Measurements from ENCODE around the gene RABGEF1.
"Not testable (repeated sequence)": the region's sequence is repeated elsewhere in the genome, so short reads cannot be mapped to it uniquely, and the experiment has no call there.

RABGEF1 gene

DNA sequence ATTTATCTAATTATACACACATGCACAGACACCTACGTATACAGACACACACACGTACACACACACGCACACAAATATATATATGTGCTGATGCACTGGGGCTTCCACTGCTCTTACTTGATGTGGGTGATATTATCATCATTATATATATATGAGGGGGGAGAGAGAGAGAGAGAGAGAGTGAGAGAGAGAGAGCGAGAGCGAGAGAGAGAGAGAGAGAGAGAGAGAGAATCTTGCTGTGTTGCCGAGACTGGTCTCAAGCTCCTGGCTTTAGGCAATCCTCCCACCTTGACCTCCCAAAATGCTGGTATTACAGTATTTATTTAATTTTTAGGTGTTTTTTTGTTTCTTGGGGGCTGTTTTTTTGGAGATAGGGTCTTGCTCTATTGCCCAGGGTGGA lies 3.6 kb upstream of the RABGEF1 start:
- DNase-seq: no peak

DNA sequence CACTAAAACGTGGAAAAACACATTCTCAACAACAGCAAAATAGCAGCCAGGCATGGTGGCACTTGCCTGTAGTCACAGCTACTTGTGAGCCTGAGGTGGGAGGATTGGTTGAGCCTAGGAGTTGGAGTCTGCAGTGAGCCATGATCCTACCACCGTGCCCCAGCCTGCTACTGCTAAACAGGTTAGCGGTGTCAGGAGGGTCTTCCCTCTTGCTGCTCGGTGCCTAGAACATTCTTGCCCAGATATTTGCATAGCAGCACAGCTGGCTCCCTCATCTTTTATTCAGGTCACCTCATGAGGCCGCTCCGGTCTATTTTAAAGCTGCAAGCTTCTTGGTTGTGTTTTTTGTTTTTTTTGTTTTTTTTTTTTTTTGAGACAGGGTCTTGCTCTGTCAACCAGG lies 2.9 kb upstream of the RABGEF1 start:
- no peak for DNase-seq

DNA sequence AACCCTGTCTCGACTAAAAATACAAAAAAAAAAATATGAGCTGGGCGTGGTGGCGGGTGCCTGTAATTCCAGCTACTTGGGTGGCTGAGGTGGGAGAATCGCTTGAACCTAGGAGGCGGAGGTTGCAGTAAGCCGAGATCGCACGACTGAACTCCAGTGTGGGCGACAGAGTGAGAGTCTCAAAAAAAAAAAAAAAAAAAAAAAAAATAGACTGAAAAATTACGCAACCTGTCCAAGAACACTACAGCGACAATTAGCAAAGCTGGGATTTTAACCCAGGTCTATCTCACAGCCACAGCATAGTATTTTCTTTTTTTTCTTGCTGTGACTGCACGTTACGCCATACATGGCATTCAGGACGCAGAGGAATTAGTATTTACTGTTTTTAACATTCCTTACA lies 1.1 kb upstream of the RABGEF1 start:
- no peak for DNase-seq

DNA sequence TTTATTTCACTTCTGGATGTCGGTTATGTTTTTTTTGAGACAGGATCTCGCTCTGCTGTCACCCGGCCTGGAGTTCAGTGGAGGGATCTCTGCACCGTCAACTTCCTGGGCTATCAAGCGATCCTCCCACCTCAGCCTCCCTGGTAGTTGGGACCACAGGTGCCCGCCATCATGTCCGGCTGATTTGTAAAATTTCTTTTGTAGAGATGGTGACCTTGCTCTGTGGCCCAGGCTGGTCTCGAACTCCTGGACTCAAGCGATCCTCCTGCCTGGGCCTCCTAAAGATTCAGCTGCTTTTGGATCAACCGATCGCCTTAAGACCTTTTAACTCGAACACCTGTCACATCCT lies 606 bp upstream of the RABGEF1 start:
- DNase-seq: no peak

DNA sequence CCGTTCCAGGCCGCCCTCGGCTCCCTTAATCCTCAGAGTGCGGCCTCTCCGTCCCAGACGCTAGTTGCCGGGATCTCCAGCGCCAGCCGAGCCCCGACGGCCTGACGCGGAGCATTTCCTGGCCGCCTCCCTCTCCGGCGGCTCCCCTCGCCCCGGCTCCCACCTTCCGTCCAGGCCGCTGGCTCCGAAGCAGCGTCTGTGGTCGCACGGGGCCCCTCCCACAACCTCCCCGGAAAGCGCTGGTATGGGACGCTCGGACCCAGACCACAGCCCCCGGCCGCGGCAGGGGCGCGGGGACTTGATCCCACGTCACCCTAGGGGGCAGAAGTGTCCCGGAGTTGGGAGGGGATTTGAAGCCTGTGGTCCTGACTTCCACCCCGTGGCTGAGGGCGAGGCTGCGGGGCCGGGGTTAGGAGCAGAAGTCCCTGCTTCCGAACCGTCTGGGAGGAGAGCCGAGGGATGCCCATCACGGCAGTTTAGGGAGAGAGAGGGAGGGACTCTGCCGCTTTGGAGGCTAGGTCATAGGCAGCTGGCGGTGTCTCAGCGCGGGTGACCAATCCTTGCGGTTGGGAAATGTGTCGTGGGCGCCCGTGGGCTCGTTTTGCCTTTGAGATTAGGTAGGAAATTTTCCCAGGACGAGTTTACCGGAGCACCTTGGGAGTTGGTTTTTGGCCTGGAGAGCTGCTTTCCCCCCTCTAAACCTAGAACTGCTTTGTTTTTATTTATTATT lies 612 bp downstream of the RABGEF1 start:
- not testable (repeated sequence) for DNase-seq

DNA sequence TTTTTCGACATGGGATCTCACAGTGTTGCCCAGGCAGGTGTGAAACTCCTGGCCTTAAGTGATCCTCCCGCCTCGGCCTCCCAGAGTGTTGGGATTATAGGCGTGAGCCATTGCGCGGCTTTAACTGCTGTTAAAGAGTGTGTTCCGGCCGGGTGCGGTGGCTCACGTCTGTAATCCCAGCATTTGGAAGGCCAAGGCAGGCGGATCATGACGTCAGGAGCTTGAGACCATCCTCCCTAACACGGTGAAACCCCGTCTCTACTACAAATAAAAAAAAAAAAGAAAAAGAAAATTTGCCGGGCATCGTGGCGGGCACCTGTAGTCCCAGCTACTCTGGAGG lies 1.1 kb downstream of the RABGEF1 start:
- DNase-seq: no peak

DNA sequence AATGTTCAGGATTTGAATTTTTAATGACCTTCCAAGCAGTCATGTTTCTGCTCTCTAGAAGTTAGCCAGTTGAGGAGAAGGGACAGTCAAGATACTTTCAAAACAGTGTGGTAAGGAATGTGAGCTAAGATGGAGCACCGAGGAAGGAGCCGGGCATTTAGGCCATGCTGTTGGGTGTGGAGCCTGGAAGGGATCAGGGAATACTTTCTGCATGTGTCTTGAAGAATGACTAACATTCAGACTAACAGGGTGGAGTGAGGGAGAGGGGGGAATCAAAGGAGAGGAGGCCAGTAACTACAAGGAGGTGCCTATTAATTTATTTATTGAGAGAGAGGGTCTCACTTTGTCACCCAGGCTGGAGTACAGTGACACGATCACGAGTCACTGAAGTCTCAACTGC lies 1.8 kb downstream of the RABGEF1 start:
- not testable (repeated sequence) for DNase-seq

DNA sequence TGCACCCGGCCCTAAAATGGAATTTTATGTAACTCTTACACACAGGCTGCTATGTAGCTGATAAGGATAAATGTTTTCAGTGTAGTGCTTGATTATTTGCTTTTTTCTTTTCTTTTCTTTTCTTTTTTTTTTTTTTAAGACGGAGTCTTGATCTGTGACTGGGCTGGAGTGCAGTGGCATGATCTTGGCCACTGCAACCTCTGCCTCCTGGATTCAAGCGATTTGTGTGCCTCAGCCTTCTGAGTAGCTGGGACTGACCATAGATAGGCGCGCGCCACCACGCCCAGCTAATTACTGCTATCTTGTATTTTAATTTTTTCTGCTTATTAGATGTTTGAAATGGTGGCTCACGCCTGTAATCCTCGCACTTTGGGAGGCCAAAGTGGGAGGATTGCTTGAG lies 3.4 kb downstream of the RABGEF1 start:
- DNase-seq: no peak

DNA sequence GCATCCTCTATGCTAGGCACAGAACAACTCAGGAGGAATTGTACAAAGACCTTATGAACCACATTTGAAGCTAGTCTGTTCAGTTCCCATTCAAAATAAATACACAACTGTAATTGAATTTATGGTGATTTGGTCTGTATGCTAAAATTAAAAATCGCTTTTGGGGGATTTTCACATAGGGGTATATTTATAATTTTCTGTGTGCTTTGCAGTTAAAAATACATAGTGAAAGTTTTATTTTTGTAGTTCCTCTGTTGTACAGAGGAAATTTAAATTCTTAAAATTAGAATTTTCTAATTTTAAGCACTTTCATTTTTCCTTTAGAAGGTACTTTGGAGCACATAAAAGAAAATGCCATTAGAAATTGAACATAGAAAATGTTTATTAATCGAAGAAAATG lies 6.9 kb downstream of the RABGEF1 start:
- no peak for DNase-seq

DNA sequence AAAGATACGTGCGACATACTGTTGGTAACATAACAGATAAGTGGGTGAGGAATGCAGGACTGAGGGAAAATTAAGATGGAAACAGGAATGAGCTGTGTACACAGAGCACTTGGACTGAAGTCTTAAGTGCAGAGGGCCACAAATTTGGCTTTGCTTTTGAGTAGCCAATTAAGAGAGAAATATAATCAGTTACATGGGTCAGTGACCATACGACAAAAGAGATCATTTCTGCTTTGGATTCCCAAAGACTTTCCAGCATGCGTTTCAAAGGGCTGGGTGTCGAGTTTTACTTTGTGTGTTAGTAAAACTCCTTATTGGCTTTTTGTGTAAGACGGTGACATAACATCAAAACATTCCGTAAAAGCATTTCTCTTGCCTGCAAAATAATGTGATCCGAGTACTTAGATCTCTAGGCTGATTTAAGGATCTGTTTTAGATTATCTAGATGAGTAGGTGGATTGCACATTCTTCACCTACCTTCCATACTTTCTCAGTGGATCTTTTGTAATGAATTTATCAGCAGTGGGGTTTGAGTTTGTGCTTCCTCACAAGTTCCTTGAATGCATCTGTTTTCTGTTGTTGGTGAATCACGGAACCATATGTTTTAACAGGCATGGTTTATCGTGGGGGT lies 7.5 kb downstream of the RABGEF1 start:
- DNase-seq: peak; percentile 42

DNA sequence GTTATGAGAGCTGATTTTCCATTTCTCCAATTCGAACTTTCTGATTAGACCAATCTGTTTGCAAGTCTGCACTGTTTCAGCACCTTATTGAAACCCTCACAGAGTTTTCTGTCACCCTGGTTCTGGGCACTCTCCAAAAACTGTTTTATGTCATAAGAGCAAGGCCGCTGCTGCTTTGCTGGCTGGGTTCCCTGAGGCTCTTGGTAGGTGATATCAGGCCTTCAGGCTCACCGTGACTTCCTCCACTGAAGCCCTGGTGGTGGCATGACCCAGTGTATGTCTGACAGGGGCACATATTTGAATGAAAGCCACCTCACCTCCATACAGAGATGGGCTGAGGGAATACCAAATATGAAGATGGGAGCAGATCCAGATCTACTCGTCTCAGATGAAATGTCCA lies 8.3 kb downstream of the RABGEF1 start:
- DNase-seq: no peak

DNA sequence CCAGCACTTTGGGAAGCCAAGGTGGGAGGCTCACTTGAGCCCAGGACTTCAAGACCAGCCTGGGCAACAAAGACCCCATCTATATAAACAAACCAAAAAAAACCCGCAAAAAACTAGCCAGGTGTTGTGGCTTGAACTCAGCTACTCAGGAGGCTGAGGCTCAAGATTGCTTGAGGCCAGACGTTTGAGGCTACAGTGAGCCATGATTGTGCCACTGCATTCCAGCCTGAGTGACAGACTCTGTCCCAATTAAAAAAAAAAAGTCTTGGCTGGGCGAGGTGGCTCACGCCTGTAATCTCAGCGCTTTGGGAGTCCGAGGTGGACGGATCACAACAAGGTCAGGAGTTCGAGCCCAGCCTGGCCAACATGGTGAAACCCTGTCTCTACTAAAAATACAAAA lies 11.4 kb downstream of the RABGEF1 start:
- no peak for DNase-seq

DNA sequence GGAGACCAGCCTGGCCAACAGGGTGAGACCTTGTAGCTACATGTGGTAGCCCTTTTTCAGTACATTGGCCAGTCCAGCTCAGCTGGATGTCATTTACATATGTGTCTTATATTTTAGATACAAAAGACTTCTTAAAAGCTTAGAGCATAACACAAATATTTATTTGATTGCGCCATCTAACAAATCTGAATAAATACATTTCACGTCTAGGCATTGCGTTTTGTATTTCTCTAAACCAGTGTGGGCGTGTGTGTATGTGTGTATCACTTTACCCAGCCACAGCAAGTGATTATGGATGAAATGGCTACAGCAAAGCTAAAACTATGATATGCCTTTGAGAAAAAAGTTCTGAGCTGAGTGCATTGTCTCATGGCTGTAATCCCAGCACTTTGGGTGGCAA lies 14.0 kb downstream of the RABGEF1 start:
- no peak for DNase-seq

DNA sequence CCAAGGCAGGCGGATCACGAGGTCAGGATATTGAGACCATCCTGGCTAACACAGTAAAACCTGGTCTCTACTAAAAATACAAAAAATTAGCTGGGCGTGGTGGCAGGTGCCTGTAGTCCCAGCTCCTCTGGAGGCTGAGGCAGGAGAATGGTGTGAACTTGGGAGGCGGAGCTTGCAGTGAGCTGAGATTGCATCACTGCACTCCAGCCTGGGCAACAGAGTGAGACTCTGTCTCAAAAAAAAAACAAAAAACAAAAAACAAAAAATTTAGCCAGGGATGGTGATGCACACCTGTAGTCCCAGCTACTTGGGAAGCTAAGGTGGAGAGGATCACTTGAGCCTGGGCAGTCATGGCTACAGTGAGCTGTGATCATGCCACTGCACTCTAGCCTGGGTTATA lies 14.5 kb downstream of the RABGEF1 start:
- not testable (repeated sequence) for DNase-seq

DNA sequence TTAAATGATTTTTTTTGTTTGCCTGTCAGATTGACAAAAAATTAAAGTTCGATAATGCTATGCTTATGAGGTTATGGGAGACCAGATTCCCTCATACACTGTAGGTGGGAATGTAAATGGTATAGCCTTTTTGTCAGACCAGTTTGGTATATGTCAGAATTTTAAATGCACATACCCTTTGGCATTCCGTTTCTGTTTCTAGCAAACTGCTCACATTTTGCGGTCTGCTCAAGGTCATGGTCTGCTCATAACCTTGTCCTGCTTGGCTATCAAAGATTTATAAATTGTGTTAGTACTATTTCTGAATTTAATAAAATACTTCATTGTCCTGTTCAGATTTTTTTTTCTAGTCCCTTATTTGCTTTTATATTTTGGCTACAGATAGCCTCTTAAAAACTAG lies 15.7 kb downstream of the RABGEF1 start:
- DNase-seq: not testable (repeated sequence)

DNA sequence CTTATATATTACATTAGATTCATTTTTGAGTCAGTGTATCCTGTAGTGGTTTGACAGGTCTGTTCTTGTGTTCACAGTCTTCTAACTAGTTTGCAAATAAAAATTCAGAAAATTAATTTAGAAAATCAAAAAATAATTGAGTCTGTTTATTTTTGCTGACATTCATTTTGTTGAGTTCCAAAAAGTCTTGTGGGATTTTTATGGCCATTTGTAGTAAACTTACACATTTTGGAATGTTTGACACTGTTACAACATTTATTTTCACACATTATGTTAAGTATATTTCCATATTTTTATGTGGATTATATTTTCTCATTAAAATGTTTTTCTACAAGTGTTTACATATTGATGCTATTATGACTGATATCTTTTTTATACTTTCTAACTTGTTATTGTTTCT lies 16.4 kb downstream of the RABGEF1 start:
- DNase-seq: no peak

DNA sequence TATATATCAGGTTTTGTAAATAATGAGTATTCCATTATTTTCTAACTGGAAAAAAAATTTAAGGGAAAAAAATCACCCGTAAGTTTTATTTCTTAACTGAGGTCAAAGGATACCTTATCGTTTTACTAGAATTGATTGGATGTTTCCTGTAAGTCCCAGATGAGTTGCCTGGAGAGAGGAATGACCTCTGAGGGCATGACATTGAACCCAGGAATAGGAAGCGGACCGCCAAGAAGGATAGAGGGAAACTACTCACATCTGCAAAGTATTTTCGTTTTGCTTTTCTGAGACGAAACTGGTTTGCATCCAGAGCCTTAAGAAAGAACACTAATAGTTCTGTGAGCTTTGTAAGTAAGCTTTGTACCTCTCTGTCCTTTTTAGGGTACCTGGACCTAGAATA lies 17.4 kb downstream of the RABGEF1 start:
- DNase-seq: no peak

DNA sequence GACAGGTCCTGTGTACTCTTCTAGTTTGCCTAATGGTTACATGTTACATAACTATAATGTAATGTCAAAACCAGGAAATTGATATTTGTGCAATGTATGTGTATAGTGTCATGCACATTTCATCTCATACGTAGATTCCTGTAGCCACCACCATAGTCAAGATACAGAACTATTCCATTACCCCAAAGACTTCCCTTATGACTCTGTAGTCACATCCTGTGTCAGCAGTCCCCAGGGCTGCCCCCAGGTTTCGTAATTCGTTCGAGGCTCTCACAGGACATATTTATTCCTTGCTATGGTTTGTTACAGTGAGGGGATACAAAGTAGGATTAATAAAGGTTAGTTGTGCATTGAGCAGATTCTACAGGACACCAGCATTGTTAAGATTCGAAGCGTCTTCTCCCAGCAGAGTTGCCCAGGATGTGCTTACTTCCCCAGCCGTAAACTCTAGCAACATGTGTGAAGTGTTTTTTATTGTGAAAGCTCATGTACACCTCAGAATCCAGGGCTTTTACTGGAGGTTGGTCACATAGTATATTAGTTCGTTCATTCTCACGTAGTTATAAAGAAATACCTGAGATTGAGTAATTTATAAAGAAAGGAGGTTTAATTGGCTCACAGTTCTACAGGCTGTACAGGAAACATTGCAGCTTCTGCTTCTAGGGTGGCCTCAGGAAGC lies 18.6 kb downstream of the RABGEF1 start:
- DNase-seq: no peak

DNA sequence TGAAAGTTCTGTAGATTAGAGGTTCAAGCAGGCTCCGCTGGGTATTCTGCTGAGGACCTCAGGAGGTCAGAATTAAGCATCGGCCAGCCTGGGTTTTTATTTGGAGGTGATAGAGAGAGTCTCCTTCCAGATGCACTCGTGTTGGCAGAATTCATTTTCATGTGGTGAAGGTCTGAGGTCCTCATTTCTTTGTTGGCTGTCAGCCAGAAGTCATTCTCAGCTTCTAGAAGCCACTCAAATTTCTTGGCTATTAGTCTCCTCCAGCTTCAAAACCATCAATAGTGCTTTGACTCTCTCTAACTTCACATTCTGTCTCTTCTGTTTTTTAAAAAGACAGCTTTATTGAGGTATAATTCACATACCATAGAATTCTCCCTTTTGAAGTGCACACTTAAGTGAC lies 22.6 kb downstream of the RABGEF1 start:
- not testable (repeated sequence) for DNase-seq

DNA sequence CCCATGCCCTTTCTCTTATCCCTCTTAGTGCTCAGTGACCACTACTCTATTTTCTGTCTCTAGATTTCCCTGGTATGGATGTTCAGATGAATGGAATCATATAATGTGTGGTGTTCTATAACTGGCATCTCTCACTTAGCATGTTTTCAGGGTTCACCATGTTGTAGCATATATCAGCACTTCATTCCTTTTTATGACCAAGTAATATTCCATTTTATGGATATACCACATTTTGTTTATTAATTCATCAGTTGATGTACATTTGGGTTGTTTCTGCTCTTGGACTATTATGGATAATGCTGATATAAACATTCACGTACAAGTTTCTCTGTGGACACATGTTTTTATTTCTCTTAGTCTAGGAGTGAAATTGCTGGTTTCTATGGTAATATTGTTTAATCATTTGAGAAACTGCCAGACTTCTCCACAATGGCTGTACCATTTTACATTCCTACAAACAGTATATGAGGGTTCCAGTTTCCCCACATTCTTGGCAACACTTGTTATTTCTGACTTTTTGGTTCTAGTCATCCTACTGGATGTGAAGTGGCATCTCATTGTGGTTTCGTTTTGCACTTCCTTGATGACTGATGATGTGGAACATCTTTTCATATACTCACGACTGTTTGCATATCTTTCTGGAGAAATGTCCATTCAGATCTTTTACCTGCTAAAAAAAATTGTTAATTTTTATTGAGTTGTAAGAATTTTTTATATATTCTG lies 23.3 kb downstream of the RABGEF1 start:
- DNase-seq: not testable (repeated sequence)

DNA sequence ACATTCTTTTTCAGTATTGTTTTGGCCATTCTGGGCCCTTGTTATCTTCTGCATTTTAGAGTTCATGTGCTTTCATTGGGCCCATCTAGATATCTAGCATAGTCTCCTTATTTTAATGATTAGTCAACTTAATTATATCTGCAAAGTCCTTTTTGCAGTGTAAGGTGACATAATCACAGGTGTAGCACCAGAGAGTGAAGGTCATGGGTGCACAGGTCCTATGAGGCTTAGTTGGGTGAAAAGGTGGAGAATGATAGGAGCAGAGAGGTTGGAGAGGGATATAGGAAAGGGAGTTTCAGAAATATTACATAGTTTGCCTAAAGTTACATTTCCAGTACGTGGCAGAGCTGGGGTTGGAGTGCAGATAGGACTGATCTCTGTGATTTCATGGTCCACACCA lies 24.4 kb downstream of the RABGEF1 start:
- not testable (repeated sequence) for DNase-seq

DNA sequence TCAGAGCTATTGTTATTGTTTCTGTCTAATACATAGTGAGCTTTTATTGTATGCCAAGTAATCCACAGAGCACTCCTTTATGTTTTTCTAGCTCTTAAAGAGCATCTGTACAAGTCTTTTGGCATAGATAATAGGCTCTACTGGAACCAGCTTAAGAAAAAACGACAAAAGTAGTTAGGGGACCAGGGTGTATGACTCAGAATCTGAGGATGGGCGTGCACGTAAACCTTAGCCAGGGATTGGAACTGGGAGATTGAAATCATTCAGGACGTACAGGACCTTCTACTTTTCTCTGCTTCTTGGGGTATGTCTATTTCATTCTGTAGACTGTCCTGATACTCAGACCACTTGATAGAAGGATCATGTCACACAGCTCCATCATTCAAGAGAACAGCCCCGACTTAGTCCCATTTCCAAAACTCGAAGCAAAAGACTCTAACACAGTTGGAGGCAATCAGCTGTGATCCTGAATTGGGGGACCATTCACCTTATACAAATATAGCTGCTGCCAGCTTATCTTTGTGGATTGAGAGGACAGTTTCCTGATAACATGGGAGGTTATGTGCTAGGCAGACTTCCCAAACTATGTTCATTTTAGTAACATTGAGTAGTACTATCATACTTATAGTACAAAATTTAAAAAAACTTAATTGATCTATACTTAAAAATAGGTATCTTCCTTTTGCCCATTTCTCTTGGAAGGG lies 24.9 kb downstream of the RABGEF1 start:
- not testable (repeated sequence) for DNase-seq

DNA sequence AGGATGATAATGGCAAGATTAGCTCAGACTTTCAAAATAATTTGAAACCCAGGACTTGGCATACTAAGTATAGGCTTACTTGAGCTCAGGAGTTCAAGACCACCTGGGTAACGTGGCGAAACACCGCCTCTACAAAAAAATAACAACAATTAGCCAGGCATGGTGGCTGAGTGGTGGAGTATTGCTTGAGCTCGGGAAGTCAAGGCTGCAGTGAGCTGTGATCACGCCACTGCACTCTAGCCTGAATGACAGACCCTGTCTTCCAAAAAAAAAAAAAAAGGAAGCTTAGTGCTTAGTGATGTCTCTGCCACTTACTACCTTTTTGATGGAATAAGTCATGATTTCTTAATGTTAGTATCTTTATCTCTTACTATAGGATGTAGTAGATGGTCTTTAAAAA lies 25.5 kb downstream of the RABGEF1 start:
- no peak for DNase-seq
